H1 (cell line): ENCODE measurements around the gene OCSTAMP. TPM values are rescaled to one million over a fixed set of nuclear protein-coding genes. Genes with fewer than 3 reads are reported as not detected.

Experiments used
- CTCF ChIA-PET: fragments of 300-600 bp; sonication (Branson Sonifier 250); formaldehyde crosslinking; loops from one replicate; lab custom pipeline; 2021; ENCODE audit not compliant: partially characterized antibody; lab: Charles Lee
- POLR2A ChIA-PET: fragments of 300-600 bp; sonication (Branson Sonifier 250); formaldehyde crosslinking; loops from one replicate; lab custom pipeline; 2021; ENCODE audit warnings: inconsistent platforms; ENCODE audit not compliant: partially characterized antibody; lab: Charles Lee
- DNase-seq, 2 experiments: peaks; one replicate each; pipeline versions ENCODE4 v3.0.0 to v3.0.0-alpha.2; 2010 to 2022; ENCODE audit warnings: low spot score in 2 of 2, low read depth in 1 of 2, mixed read lengths in 1 of 2
- FAIRE-seq: peaks from 2 replicates; lab custom pipeline; 2011; peaks lifted over from hg19 to GRCh38; lab: Jason Lieb, UNC
- H2AFZ ChIP-seq: 2 replicates; pipeline ENCODE4 v1.8.1; 2012; ENCODE audit warnings: low read length, inconsistent platforms
- H2AK5ac ChIP-seq: 2 replicates; pipeline ENCODE4 v1.6.1; 2013; ENCODE audit warnings: low read depth, low read length
- H2BK120ac ChIP-seq: replicated peaks from 2 replicates; pipeline ENCODE3; 2013; ENCODE audit warnings: low read depth, low read length, inconsistent platforms
- H2BK12ac ChIP-seq: 2 replicates; pipeline ENCODE4 v1.6.1; 2013; ENCODE audit warnings: low read depth, low read length
- H2BK15ac ChIP-seq: 2 replicates; pipeline ENCODE4 v1.6.1; 2013; ENCODE audit warnings: low read length
- H2BK20ac ChIP-seq: 2 replicates; pipeline ENCODE4 v1.6.1; 2013; ENCODE audit warnings: low read length
- H2BK5ac ChIP-seq: 2 replicates; pipeline ENCODE4 v1.6.1; 2013; ENCODE audit warnings: low read depth, low read length
- H3K14ac ChIP-seq: 2 replicates; pipeline ENCODE4 v1.6.1; 2013; ENCODE audit warnings: inconsistent platforms; ENCODE audit not compliant: insufficient read length
- H3K18ac ChIP-seq: 2 replicates; pipeline ENCODE4 v1.6.1; 2013; ENCODE audit warnings: low read length; ENCODE audit errors: extremely low read depth
- H3K23ac ChIP-seq: 2 replicates; pipeline ENCODE4 v1.6.1; 2013; ENCODE audit warnings: inconsistent platforms; ENCODE audit not compliant: insufficient read length
- H3K23me2 ChIP-seq: 2 replicates; pipeline ENCODE4 v1.6.1; 2013; ENCODE audit warnings: low read depth, low read length
- H3K27ac ChIP-seq: 2 replicates; pipeline ENCODE4 v1.6.1; 2011; ENCODE audit warnings: low read depth, low read length, inconsistent platforms
- H3K27me3 ChIP-seq, 4 experiments: replicated peaks in 1 of 4; 1 replicate in 1 of 4; 2 replicates in 3 of 4; pipeline versions ENCODE4 v1.6.1 to v1.8.1; 2011 to 2013; ENCODE audit warnings: low read length in 3 of 4, mild to moderate bottlenecking in 3 of 4, inconsistent platforms in 2 of 4, mixed read lengths in 2 of 4, moderate library complexity in 1 of 4; ENCODE audit not compliant: control insufficient read depth in 3 of 4, insufficient read depth in 3 of 4; ENCODE audit errors: extremely low read depth in 1 of 4
- H3K36me3 ChIP-seq, 4 experiments: 2 replicates each; pipeline versions ENCODE4 v1.6.1 to v1.8.1; 2011 to 2013; ENCODE audit warnings: mild to moderate bottlenecking in 4 of 4, low read length in 3 of 4, moderate library complexity in 2 of 4, control low read depth in 1 of 4, inconsistent platforms in 1 of 4; ENCODE audit not compliant: insufficient read depth in 4 of 4, control insufficient read depth in 2 of 4
- H3K4ac ChIP-seq: replicated peaks from 2 replicates; pipeline ENCODE3; 2013; ENCODE audit warnings: low read length, low read depth, mixed read lengths, inconsistent platforms; ENCODE audit not compliant: insufficient read length
- H3K4me1 ChIP-seq, 4 experiments: replicated peaks in 1 of 4; 1 replicate in 1 of 4; 2 replicates in 3 of 4; pipeline versions ENCODE4 v1.6.1 to v1.8.1; 2011 to 2013; ENCODE audit warnings: low read length in 3 of 4, inconsistent platforms in 2 of 4, mixed read lengths in 1 of 4; ENCODE audit not compliant: insufficient read depth in 4 of 4, control insufficient read depth in 3 of 4
- H3K4me2 ChIP-seq, 2 experiments: 2 replicates each; pipeline versions ENCODE4 v1.6.1 to v1.8.1; 2011 to 2013; ENCODE audit warnings: low read depth in 2 of 2, low read length in 2 of 2, control low read depth in 1 of 2, inconsistent platforms in 1 of 2, mild to moderate bottlenecking in 1 of 2; ENCODE audit not compliant: insufficient read depth in 1 of 2
- H3K4me3 ChIP-seq, 4 experiments: fragments of 200-600, 300-600 bp in 1 of 4; sonication (generic), shearing (Covaris generic), sonication (Bioruptor Twin) in 1 of 4; 2 replicates each; pipeline versions ENCODE4 v1.5.1 to v1.8.1; 2011 to 2016; ENCODE audit warnings: low read length in 4 of 4, low read depth in 3 of 4, control low read depth in 2 of 4, inconsistent platforms in 2 of 4, mild to moderate bottlenecking in 2 of 4, mixed read lengths in 1 of 4, moderate library complexity in 1 of 4; ENCODE audit not compliant: insufficient read depth in 2 of 4; ENCODE audit errors: extremely low read depth in 1 of 4
- H3K56ac ChIP-seq: replicated peaks from 2 replicates; pipeline ENCODE3; 2013; ENCODE audit warnings: low read depth, mild to moderate bottlenecking, mixed read lengths, low read length, inconsistent platforms; ENCODE audit not compliant: insufficient read length
- H3K79me1 ChIP-seq: 2 replicates; pipeline ENCODE4 v1.6.1; 2013; ENCODE audit warnings: low read depth, low read length, control low read depth
- H3K79me2 ChIP-seq, 2 experiments: 2 replicates each; pipeline versions ENCODE4 v1.6.1 to v1.8.1; 2012 to 2013; ENCODE audit warnings: low read length in 2 of 2, mild to moderate bottlenecking in 2 of 2, inconsistent platforms in 1 of 2; ENCODE audit not compliant: insufficient read depth in 2 of 2, control insufficient read depth in 1 of 2
- H3K9ac ChIP-seq, 4 experiments: replicated peaks in 1 of 4; 1 replicate in 1 of 4; 2 replicates in 3 of 4; pipeline versions ENCODE4 v1.6.1 to v1.8.1; 2011 to 2013; ENCODE audit warnings: low read depth in 3 of 4, low read length in 3 of 4, control low read depth in 2 of 4, mild to moderate bottlenecking in 2 of 4, moderate library complexity in 2 of 4, inconsistent platforms in 1 of 4; ENCODE audit errors: extremely low read depth in 1 of 4
- H3K9me3 ChIP-seq, 2 experiments: 2 replicates each; pipeline versions ENCODE4 v1.6.1 to v1.8.1; 2012 to 2013; ENCODE audit warnings: mild to moderate bottlenecking in 2 of 2, moderate library complexity in 2 of 2, control low read depth in 1 of 2, inconsistent platforms in 1 of 2, low read depth in 1 of 2, low read length in 1 of 2, mixed read lengths in 1 of 2; ENCODE audit not compliant: insufficient read depth in 2 of 2
- H4K20me1 ChIP-seq, 2 experiments: replicated peaks in 1 of 2; 2 replicates each; pipeline versions ENCODE3 to v1.8.1; 2011 to 2013; ENCODE audit warnings: inconsistent platforms in 2 of 2, low read length in 2 of 2, mild to moderate bottlenecking in 1 of 2; ENCODE audit not compliant: insufficient read depth in 2 of 2, control insufficient read depth in 1 of 2
- H4K5ac ChIP-seq: 2 replicates; pipeline ENCODE4 v1.6.1; 2013; ENCODE audit warnings: low read length, low read depth, mixed read lengths, inconsistent platforms; ENCODE audit not compliant: insufficient read length
- H4K8ac ChIP-seq: 2 replicates; pipeline ENCODE4 v1.8.0; 2013; ENCODE audit warnings: mild to moderate bottlenecking, moderate library complexity, low read length, inconsistent platforms; ENCODE audit not compliant: insufficient read depth; ENCODE audit errors: extremely low read depth
- H4K91ac ChIP-seq: replicated peaks from 2 replicates; pipeline ENCODE3; 2013; ENCODE audit warnings: low read length, mixed read lengths, inconsistent platforms; ENCODE audit not compliant: insufficient read length
- EZH2 ChIP-seq: fragments of 200-600 bp; sonication (generic); IDR thresholded peaks from 2 replicates; pipeline ENCODE4 v1.7.1; 2012; ENCODE audit warnings: low read depth, mild to moderate bottlenecking, moderate library complexity, low read length, inconsistent platforms; ENCODE audit not compliant: severe bottlenecking
- KDM1A ChIP-seq: fragments of 200-600, 300-600 bp; sonication (generic); IDR thresholded peaks from 2 replicates; pipeline ENCODE4 v1.7.1; 2016; ENCODE audit warnings: mild to moderate bottlenecking, low read length, borderline replicate concordance
- PHF8 ChIP-seq: fragments of 200-600 bp; sonication (generic); conservative IDR thresholded peaks from 2 replicates; pipeline ENCODE4 v1.7.1; 2012; ENCODE audit warnings: low read depth, mild to moderate bottlenecking, inconsistent platforms, low read length, moderate library complexity
- SIRT6 ChIP-seq: IDR thresholded peaks from one replicate; pipeline ENCODE4 v1.7.1; 2012; ENCODE audit warnings: low read length, inconsistent platforms
- TCF12 ChIP-seq: IDR thresholded peaks from 2 replicates; pipeline ENCODE4 v1.6.1; 2011; ENCODE audit warnings: low read depth, mild to moderate bottlenecking, low read length
- WGBS, 2 experiments: shearing (Covaris generic) in 1 of 2; methylation state at CpG; one replicate each; pipeline versions ENCODE4 v1.1.6 to v1.1.7; 2013 to 2015; ENCODE audit warnings: low lambda C conversion rate in 2 of 2, mixed read lengths in 2 of 2, inconsistent platforms in 1 of 2, low coverage in 1 of 2, missing lambda C conversion rate in 1 of 2; ENCODE audit not compliant: insufficient replicate concordance in 2 of 2, insufficient coverage in 1 of 2, insufficient read length in 1 of 2; ENCODE audit errors: extremely low coverage in 1 of 2, missing lambda C conversion rate in 1 of 2; 5-methylcytosine and 5-hydroxymethylcytosine counted together
- polyA plus RNA-seq, 7 experiments: library from polyadenylated mRNA; depleted of rRNA in 3 of 7; stranded (reverse) in 5 of 7; unstranded in 2 of 7; fragments of >200 nt in 5 of 7; fragments of 200-250 nt in 2 of 7; gene quantifications; 1 replicate in 5 of 7; 2 replicates in 1 of 7; 4 replicates in 1 of 7; pipeline versions ENCODE4 v1.2.1 to v1.2.3, GENCODE V29; 2011 to 2013; ENCODE audit warnings: missing spikeins in 2 of 7, mixed read lengths in 2 of 7
- total RNA-seq: library from RNA; stranded (reverse); fragmentation: NEBNext Ultra II Directional; extraction: Animal tissue kit (Norgen Biotek cat#: 25700); gene quantifications from 2 replicates; pipeline ENCODE4 v1.2.1, GENCODE V29; 2021

OCSTAMP gene
- total and polyA plus RNA-seq, 2 of the 8 experiments (the other 6 are each of a cell fraction or from before 2014, with no cell fraction given), result 0.09 to 0.13 TPM

- Histone ChIP-seq H2BK15ac (no peak overlapping the region), H4K91ac (no peak overlapping the region), H3K9me3 (no peaks in the 10 kb centered on the region), H2AK5ac (no peak overlapping the region), H3K4ac (no peak overlapping the region), H4K5ac (no peak overlapping the region), H3K4me1 (peaks cover 5 to 22% (median 15%) of the 10 kb centered on the region in 4 experiments), H3K27ac (no peak overlapping the region), H2AFZ (no peak overlapping the region), H2BK120ac (no peak overlapping the region), H3K18ac (no peak overlapping the region), H3K23ac (no peak overlapping the region), H4K8ac (no peak overlapping the region), H3K36me3 (no peaks in the 10 kb centered on the region), H2BK5ac (no peak overlapping the region), H3K79me2 (no peaks in the 10 kb centered on the region), H3K79me1 (no peaks in the 10 kb centered on the region), H3K56ac (no peak overlapping the region), H4K20me1 (no peaks in the 10 kb centered on the region), H3K27me3 (no peaks in the 10 kb centered on the region; a peak in 2 of 7 replicates), H3K4me2 (no peak overlapping the region), H3K9ac (no peak overlapping the region), H2BK20ac (no peak overlapping the region), H2BK12ac (no peak overlapping the region), H3K23me2 (no peaks in the 10 kb centered on the region), H3K14ac (no peak overlapping the region), H3K4me3 (no peak overlapping the region)
- CTCF ChIA-PET, result interaction anchor here (1.0 to 7.7 kb wide), 5 partner anchors 9 to 134 kb away, joined by 3 to 64 read pairs (median 10); no protein-coding TSS in a partner anchor
- no peak for DNase-seq
- TF ChIP-seq PHF8 (no peak), SIRT6 (no peak), KDM1A (no peak), EZH2 (no peak), TCF12 (no peak)
- 95% methylated on average over 5 of the region's 5 CpGs; no CpG with 5 or more reads in 1 of the 2 experiments for WGBS, 2 experiments
- POLR2A ChIA-PET, result interaction anchor here (1.0 kb wide), 2 partner anchors 10 kb away, joined by 3 read pairs; no protein-coding TSS in a partner anchor
- no peak for FAIRE-seq
Measured at GRCh38 chr20:46548688-46549087, 1.8 kb downstream of the OCSTAMP start.
